IPS DF 19.7 (cell line): ENCODE results near the gene PPHLN1.

Experiments used
- DNase-seq: peaks from one replicate; pipeline ENCODE4 v3.0.0-alpha.2; 2013; ENCODE audit warnings: low read depth, low spot score

PPHLN1 gene

DNA sequence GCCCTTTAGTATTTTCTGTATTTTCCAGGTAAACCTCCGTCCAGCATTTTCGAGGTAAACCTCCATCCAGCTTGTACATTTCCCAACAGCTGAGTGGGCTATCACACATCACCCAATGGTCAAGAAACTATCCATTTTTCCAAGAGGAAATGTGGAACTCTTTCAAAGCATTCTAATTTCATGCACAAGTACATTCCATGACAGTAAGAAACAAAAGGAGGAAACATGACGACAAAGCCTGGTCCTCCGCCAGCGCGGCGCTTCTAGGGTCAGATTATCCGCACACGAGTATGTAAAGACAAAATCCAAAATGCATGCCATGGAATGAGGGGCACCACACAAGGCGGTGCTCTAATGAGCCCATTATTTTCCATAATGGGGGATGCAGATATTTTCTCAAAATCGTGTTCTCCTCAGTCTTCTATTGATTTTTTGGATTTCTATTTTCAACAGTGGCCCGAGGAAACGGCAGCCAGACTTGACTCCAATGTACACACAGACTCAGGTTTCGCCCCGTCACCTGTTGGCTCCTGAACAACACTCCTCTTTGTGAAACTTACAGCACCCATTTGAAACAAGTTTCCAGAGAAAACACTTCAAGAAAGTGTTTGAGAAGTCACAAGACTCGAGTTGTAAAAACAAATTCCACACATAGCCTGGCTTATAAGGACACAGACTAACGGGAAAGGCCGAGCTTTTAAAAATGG, 156.2 kb downstream of the PPHLN1 start:
- no peak for DNase-seq

- DNase-seq = no peak
Observed at GRCh38 chr12:42482748-42483520, 157.0 kb downstream of the PPHLN1 start.

DNA sequence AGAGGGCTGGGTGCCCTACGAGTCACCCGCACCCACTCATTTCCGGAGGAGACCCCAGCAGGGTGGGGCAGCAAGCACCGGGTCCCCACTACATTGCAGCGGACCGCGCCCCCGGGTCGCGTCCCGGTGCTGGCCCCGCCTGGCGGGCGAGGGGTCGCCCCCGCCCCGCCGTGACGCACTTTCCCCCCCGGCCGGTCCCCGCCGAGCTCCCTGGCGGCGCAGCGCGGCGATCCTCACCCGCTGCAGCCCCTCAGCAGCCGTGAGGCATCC, 157.5 kb downstream of the PPHLN1 start:
- DNase-seq = no peak

- DNase-seq = no peak
Observed at GRCh38 chr12:42484996-42485395, 159.0 kb downstream of the PPHLN1 start.

GRCh38 chr12:42485823-42486222, 159.9 kb downstream of the PPHLN1 start:
- peak; percentile 94 for DNase-seq

DNA sequence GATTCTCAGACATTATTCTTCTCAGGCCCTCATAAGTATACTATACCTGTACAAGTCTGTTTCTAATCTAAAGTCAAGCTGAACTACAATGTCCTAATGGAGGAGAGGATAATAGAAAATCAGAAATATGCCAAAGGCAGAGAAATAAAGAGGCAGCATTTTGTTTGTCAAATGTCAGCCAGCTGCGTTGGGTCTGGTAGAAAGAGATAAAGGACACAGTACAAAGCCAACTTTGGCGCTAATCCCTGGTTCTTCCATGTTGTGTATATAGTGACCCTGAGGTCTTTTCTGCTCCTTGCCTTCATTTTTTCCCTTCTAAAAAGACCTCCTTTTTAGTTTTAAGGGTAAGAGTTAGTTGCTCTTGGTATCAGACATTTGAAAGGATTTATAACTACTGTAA, 160.4 kb downstream of the PPHLN1 start:
- DNase-seq = no peak

DNA sequence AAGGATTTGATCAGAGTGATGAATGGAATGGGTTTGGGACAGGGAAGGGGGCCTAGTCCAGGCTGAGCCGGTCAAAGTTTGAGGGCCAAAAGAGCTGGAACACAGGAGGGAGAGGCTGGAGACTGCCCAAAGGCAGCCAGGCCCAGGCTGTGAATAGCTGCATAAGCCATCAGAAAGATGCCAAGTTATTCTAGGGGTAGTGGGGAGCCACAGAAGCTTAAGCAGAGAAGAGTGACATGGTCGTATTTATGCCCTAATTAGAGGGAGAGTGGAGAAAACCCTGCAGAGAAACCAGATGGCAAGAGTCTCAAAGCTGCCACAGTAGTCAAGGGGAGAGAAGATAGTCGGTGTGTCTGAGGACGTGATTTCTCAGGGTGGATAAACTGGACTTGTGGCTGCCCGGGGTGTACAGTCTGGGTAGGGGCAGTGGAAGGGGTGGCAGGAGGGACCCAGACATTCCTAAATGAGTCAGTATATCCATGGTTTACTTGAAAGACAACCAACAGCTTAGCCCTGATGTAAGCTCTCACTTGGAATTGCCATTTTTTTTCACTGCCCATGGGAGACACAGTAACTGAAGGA, 164.4 kb downstream of the PPHLN1 start:
- DNase-seq = no peak
